GM04503 (cell line): ENCODE results near the gene CDH4.
"Not testable (repeated sequence)": the region's sequence is repeated elsewhere in the genome, so short reads cannot be mapped to it uniquely, and the experiment has no call there.

Experiments used
- DNase-seq: peaks from one replicate; pipeline ENCODE4 v3.0.0-alpha.2; 2012; ENCODE audit warnings: low read depth

The CDH4 gene

GRCh38 chr20:61932199-61932592 lies 680.1 kb downstream of the CDH4 start:
- no peak for DNase-seq

GRCh38 chr20:61932711-61933480 lies 680.8 kb downstream of the CDH4 start:
- no peak for DNase-seq

- DNase-seq, result no peak
These were observed 681.5 kb downstream of the CDH4 start for GRCh38 chr20:61933481-61933950.

GRCh38 chr20:61933951-61934715 lies 682.1 kb downstream of the CDH4 start:
- DNase-seq, result no peak

GRCh38 chr20:61934716-61935530 lies 682.9 kb downstream of the CDH4 start:
- peak; percentile 10 for DNase-seq

GRCh38 chr20:61935926-61936700 lies 684.1 kb downstream of the CDH4 start:
- DNase-seq, result no peak

GRCh38 chr20:61936701-61937131 lies 684.7 kb downstream of the CDH4 start:
- DNase-seq, result no peak

GRCh38 chr20:61937146-61937962 lies 685.3 kb downstream of the CDH4 start:
- DNase-seq, result no peak

- DNase-seq, result no peak
These were observed 686.1 kb downstream of the CDH4 start for GRCh38 chr20:61937963-61938838.

GRCh38 chr20:61938839-61939690 lies 687.0 kb downstream of the CDH4 start:
- no peak for DNase-seq

- DNase-seq, result no peak
These were observed 687.8 kb downstream of the CDH4 start for GRCh38 chr20:61939691-61940360.

- DNase-seq, result no peak
These were observed 688.4 kb downstream of the CDH4 start for GRCh38 chr20:61940491-61940890.

- no peak for DNase-seq
These were observed 689.1 kb downstream of the CDH4 start for GRCh38 chr20:61940976-61941720.

GRCh38 chr20:61941721-61942405 lies 689.8 kb downstream of the CDH4 start:
- no peak for DNase-seq

GRCh38 chr20:61942526-61942925 lies 690.5 kb downstream of the CDH4 start:
- DNase-seq, result no peak

- not testable (repeated sequence) for DNase-seq
These were observed 692.9 kb downstream of the CDH4 start for GRCh38 chr20:61944967-61945366.

- DNase-seq, result not testable (repeated sequence)
These were observed 693.4 kb downstream of the CDH4 start for GRCh38 chr20:61945495-61945894.
